IMR-90 (cell line): Measurements from ENCODE around the gene HEBP1. TPM values are rescaled to one million over a fixed set of nuclear protein-coding genes. Genes with fewer than 3 reads are reported as not detected.
"Not testable (repeated sequence)": the region's sequence is repeated elsewhere in the genome, so short reads cannot be mapped to it uniquely, and the experiment has no call there.

Source experiments
- ATAC-seq: fragments of 200-7000 bp; cut with Tn5 transposase; 2 replicates; pipeline ENCODE4 v1.9.1; 2020; ENCODE audit warnings: low read depth, mild to moderate bottlenecking, moderate library complexity
- BruUV-seq: library from RNA; stranded (reverse); fragments of 400-500 nt; replicated peaks from 2 replicates; lab custom pipeline; 2021; lab: Mats Ljungman, UMichigan
- CTCF ChIA-PET: fragments of 300-600 bp; formaldehyde crosslinking; extraction: SDS; loops from one replicate; lab custom pipeline; 2021; ENCODE audit warnings: antibody characterized with exemption; lab: Yijun Ruan, JAX
- POLR2A ChIA-PET: fragments of 300-600 bp; sonication (Branson Sonifier 250); formaldehyde crosslinking; loops from one replicate; lab custom pipeline; 2022; ENCODE audit warnings: antibody characterized with exemption; ENCODE audit not compliant: unreplicated experiment; lab: Charles Lee
- DNase-seq: peaks from one replicate; pipeline ENCODE4 v3.0.0; 2013
- H2AFZ ChIP-seq: replicated peaks from 2 replicates; pipeline ENCODE3; 2013; ENCODE audit warnings: low read length, mild to moderate bottlenecking; ENCODE audit not compliant: poor library complexity
- H2AK5ac ChIP-seq: 2 replicates; pipeline ENCODE4 v1.6.1; 2013; ENCODE audit warnings: low read depth, low read length, inconsistent platforms
- H2AK9ac ChIP-seq: replicated peaks from 2 replicates; pipeline ENCODE3; 2013; ENCODE audit warnings: mild to moderate bottlenecking, low read depth, low read length, moderate library complexity; ENCODE audit not compliant: poor library complexity
- H2BK120ac ChIP-seq: 2 replicates; pipeline ENCODE4 v1.6.1; 2013; ENCODE audit warnings: low read depth, low read length, inconsistent platforms
- H2BK15ac ChIP-seq: 3 replicates; pipeline ENCODE4 v1.6.1; 2013; ENCODE audit warnings: low read depth, low read length, inconsistent platforms
- H2BK20ac ChIP-seq: 2 replicates; pipeline ENCODE4 v1.6.1; 2013; ENCODE audit warnings: low read depth, mild to moderate bottlenecking, inconsistent platforms, low read length, moderate library complexity
- H2BK5ac ChIP-seq: 2 replicates; pipeline ENCODE4 v1.6.1; 2013; ENCODE audit warnings: mild to moderate bottlenecking, low read depth, low read length, inconsistent platforms; ENCODE audit not compliant: poor library complexity, severe bottlenecking
- H3K14ac ChIP-seq: replicated peaks from 2 replicates; pipeline ENCODE4 v1.6.1; 2013; ENCODE audit warnings: low read depth, low read length, inconsistent platforms
- H3K18ac ChIP-seq: 2 replicates; pipeline ENCODE4 v1.6.1; 2013; ENCODE audit warnings: low read depth, low read length, control low read depth
- H3K23ac ChIP-seq: 2 replicates; pipeline ENCODE4 v1.6.1; 2013; ENCODE audit warnings: low read depth, low read length, inconsistent platforms
- H3K27ac ChIP-seq: 2 replicates; pipeline ENCODE4 v1.5.1; 2013; ENCODE audit warnings: mild to moderate bottlenecking, control low read depth, low read length; ENCODE audit not compliant: insufficient read depth
- H3K27me3 ChIP-seq: 2 replicates; pipeline ENCODE4 v1.6.1; 2013; ENCODE audit warnings: low read length; ENCODE audit not compliant: control insufficient read depth, insufficient read depth
- H3K36me3 ChIP-seq: 2 replicates; pipeline ENCODE4 v1.6.1; 2013; ENCODE audit warnings: low read length, mixed read lengths; ENCODE audit not compliant: control insufficient read depth, insufficient read depth
- H3K4ac ChIP-seq: 2 replicates; pipeline ENCODE4 v1.6.1; 2013; ENCODE audit warnings: low read depth, low read length, inconsistent platforms
- H3K4me1 ChIP-seq: 2 replicates; pipeline ENCODE4 v1.6.1; 2013; ENCODE audit warnings: low read length, mixed read lengths; ENCODE audit not compliant: control insufficient read depth, insufficient read depth
- H3K4me2 ChIP-seq: 2 replicates; pipeline ENCODE4 v1.6.1; 2013; ENCODE audit warnings: low read depth, mild to moderate bottlenecking, control low read depth, low read length, moderate library complexity
- H3K4me3 ChIP-seq: 2 replicates; pipeline ENCODE4 v1.5.1; 2013; ENCODE audit warnings: low read depth, mild to moderate bottlenecking, control low read depth, low read length, moderate library complexity; ENCODE audit not compliant: insufficient read depth
- H3K56ac ChIP-seq: 2 replicates; pipeline ENCODE4 v1.6.1; 2013; ENCODE audit warnings: low read length, inconsistent platforms; ENCODE audit not compliant: insufficient read depth; ENCODE audit errors: extremely low read depth
- H3K79me1 ChIP-seq, 2 experiments: 2 replicates each; pipeline ENCODE4 v1.6.1; 2013; ENCODE audit warnings: low read length in 2 of 2, inconsistent platforms in 1 of 2, low read depth in 1 of 2
- H3K9ac ChIP-seq: 2 replicates; pipeline ENCODE4 v1.6.1; 2013; ENCODE audit warnings: low read depth, low read length, control low read depth
- H3K9me1 ChIP-seq: 2 replicates; pipeline ENCODE4 v1.6.1; 2013; ENCODE audit warnings: low read length, inconsistent platforms; ENCODE audit not compliant: insufficient read depth
- H3K9me3 ChIP-seq: 2 replicates; pipeline ENCODE4 v1.6.1; 2013; ENCODE audit warnings: low read length; ENCODE audit not compliant: control insufficient read depth, insufficient read depth
- H4K20me1 ChIP-seq: 2 replicates; pipeline ENCODE4 v1.6.1; 2013; ENCODE audit warnings: low read length, inconsistent platforms; ENCODE audit not compliant: insufficient read depth
- H4K5ac ChIP-seq: 2 replicates; pipeline ENCODE4 v1.6.1; 2013; ENCODE audit warnings: mild to moderate bottlenecking, low read depth, low read length, control low read depth
- H4K8ac ChIP-seq, 2 experiments: 2 replicates each; pipeline ENCODE4 v1.6.1; 2013; ENCODE audit warnings: low read depth in 2 of 2, low read length in 2 of 2, control low read depth in 1 of 2, inconsistent platforms in 1 of 2
- H4K91ac ChIP-seq: 2 replicates; pipeline ENCODE4 v1.6.1; 2013; ENCODE audit warnings: low read depth, low read length, inconsistent platforms; ENCODE audit not compliant: insufficient read depth
- WGBS, 2 experiments: methylation state at CpG; one replicate each; pipeline versions ENCODE4 v1.1.5 to v1.1.7; 2013; ENCODE audit warnings: missing lambda C conversion rate in 2 of 2; ENCODE audit not compliant: insufficient read length in 1 of 2; ENCODE audit errors: extremely low coverage in 2 of 2; 5-methylcytosine and 5-hydroxymethylcytosine counted together
- dilution Hi-C: fragments of 300-500 bp; cut with HindIII; formaldehyde crosslinking; loops from one replicate; pipeline ENCODE4 v1.14.3; 2018; ENCODE audit warnings: low sequenced_read_pairs; ENCODE audit not compliant: unreplicated experiment
- in situ Hi-C: fragments of 300-500 bp; cut with MboI; formaldehyde crosslinking; loops from 3 replicates; pipeline ENCODE4 v1.14.3; 2019; ENCODE audit warnings: low sequenced_read_pairs, inconsistent platforms, mixed read lengths
- intact Hi-C: fragments of 100-400 bp; cut with micrococcal nuclease; formaldehyde crosslinking; loops from 2 replicates; pipeline ENCODE4 v1.10.0; 2022
- polyA plus RNA-seq, 3 experiments: library from polyadenylated mRNA; depleted of rRNA; stranded (reverse); fragments of >200 nt; gene quantifications; 2 replicates each; pipeline ENCODE4 v1.2.3, GENCODE V29; 2012; ENCODE audit warnings: low replicate concordance in 1 of 3
- total RNA-seq: library from RNA; depleted of rRNA; stranded (reverse); fragments of >200 nt; gene quantifications from 2 replicates; pipeline ENCODE4 v1.2.3, GENCODE V29; 2012

Gene HEBP1
- total and polyA plus RNA-seq, 2 of the 4 experiments (the other 2 are of a cell fraction): 18.8 to 49.2 TPM

GRCh38 chr12:13035335-13035734 is 35.3 kb upstream of the HEBP1 start:
- POLR2A ChIA-PET, H3K14ac ChIP-seq, H3K27me3 ChIP-seq, H2AFZ ChIP-seq, BruUV-seq, H3K4me1 ChIP-seq, dilution Hi-C loops, H2BK15ac ChIP-seq, H3K9ac ChIP-seq, DNase-seq, H4K20me1 ChIP-seq, H2BK5ac ChIP-seq, H4K5ac ChIP-seq, H3K4me2 ChIP-seq, ATAC-seq, H3K18ac ChIP-seq, H2BK120ac ChIP-seq, H3K23ac ChIP-seq, H3K79me1 ChIP-seq, H3K4ac ChIP-seq, H2BK20ac ChIP-seq, H3K9me1 ChIP-seq, intact Hi-C loops, H2AK9ac ChIP-seq, H4K8ac ChIP-seq, H4K91ac ChIP-seq, H2AK5ac ChIP-seq, H3K27ac ChIP-seq, H3K36me3 ChIP-seq, H3K9me3 ChIP-seq, H3K56ac ChIP-seq, H3K4me3 ChIP-seq: not testable (repeated sequence)
- CTCF ChIA-PET: interaction anchor here (0.6 to 1.0 kb wide), 3 partner anchors 9 to 219 kb away, joined by 3 to 4 read pairs (median 3); no protein-coding TSS in a partner anchor
- no CpG with 5 or more reads among the region's 5 CpGs for WGBS, 2 experiments
- in situ Hi-C loops: loop anchor here (25.0 kb wide), 1 partner anchor 502 kb away; no protein-coding TSS in a partner anchor
